H1 (cell line): ENCODE data around the gene SMIM13. TPM values are rescaled to one million over a fixed set of nuclear protein-coding genes. Genes with fewer than 3 reads are reported as not detected.

Source experiments
- CTCF ChIA-PET: fragments of 300-600 bp; sonication (Branson Sonifier 250); formaldehyde crosslinking; loops from one replicate; lab custom pipeline; 2021; ENCODE audit not compliant: partially characterized antibody; lab: Charles Lee
- POLR2A ChIA-PET: fragments of 300-600 bp; sonication (Branson Sonifier 250); formaldehyde crosslinking; loops from one replicate; lab custom pipeline; 2021; ENCODE audit warnings: inconsistent platforms; ENCODE audit not compliant: partially characterized antibody; lab: Charles Lee
- DNase-seq, 2 experiments: peaks; one replicate each; pipeline versions ENCODE4 v3.0.0 to v3.0.0-alpha.2; 2010 to 2022; ENCODE audit warnings: low spot score in 2 of 2, low read depth in 1 of 2, mixed read lengths in 1 of 2
- FAIRE-seq: peaks from 2 replicates; lab custom pipeline; 2011; peaks lifted over from hg19 to GRCh38; lab: Jason Lieb, UNC
- H2AFZ ChIP-seq: 2 replicates; pipeline ENCODE4 v1.8.1; 2012; ENCODE audit warnings: low read length, inconsistent platforms
- H2AK5ac ChIP-seq: 2 replicates; pipeline ENCODE4 v1.6.1; 2013; ENCODE audit warnings: low read depth, low read length
- H2BK120ac ChIP-seq: replicated peaks from 2 replicates; pipeline ENCODE3; 2013; ENCODE audit warnings: low read depth, low read length, inconsistent platforms
- H2BK12ac ChIP-seq: 2 replicates; pipeline ENCODE4 v1.6.1; 2013; ENCODE audit warnings: low read depth, low read length
- H2BK15ac ChIP-seq: 2 replicates; pipeline ENCODE4 v1.6.1; 2013; ENCODE audit warnings: low read length
- H2BK20ac ChIP-seq: 2 replicates; pipeline ENCODE4 v1.6.1; 2013; ENCODE audit warnings: low read length
- H2BK5ac ChIP-seq: 2 replicates; pipeline ENCODE4 v1.6.1; 2013; ENCODE audit warnings: low read depth, low read length
- H3K14ac ChIP-seq: 2 replicates; pipeline ENCODE4 v1.6.1; 2013; ENCODE audit warnings: inconsistent platforms; ENCODE audit not compliant: insufficient read length
- H3K18ac ChIP-seq: 2 replicates; pipeline ENCODE4 v1.6.1; 2013; ENCODE audit warnings: low read length; ENCODE audit errors: extremely low read depth
- H3K23ac ChIP-seq: 2 replicates; pipeline ENCODE4 v1.6.1; 2013; ENCODE audit warnings: inconsistent platforms; ENCODE audit not compliant: insufficient read length
- H3K23me2 ChIP-seq: 2 replicates; pipeline ENCODE4 v1.6.1; 2013; ENCODE audit warnings: low read depth, low read length
- H3K27ac ChIP-seq: 2 replicates; pipeline ENCODE4 v1.6.1; 2011; ENCODE audit warnings: low read depth, low read length, inconsistent platforms
- H3K27me3 ChIP-seq, 4 experiments: replicated peaks in 1 of 4; 1 replicate in 1 of 4; 2 replicates in 3 of 4; pipeline versions ENCODE4 v1.6.1 to v1.8.1; 2011 to 2013; ENCODE audit warnings: low read length in 3 of 4, mild to moderate bottlenecking in 3 of 4, inconsistent platforms in 2 of 4, mixed read lengths in 2 of 4, moderate library complexity in 1 of 4; ENCODE audit not compliant: control insufficient read depth in 3 of 4, insufficient read depth in 3 of 4; ENCODE audit errors: extremely low read depth in 1 of 4
- H3K36me3 ChIP-seq, 4 experiments: 2 replicates each; pipeline versions ENCODE4 v1.6.1 to v1.8.1; 2011 to 2013; ENCODE audit warnings: mild to moderate bottlenecking in 4 of 4, low read length in 3 of 4, moderate library complexity in 2 of 4, control low read depth in 1 of 4, inconsistent platforms in 1 of 4; ENCODE audit not compliant: insufficient read depth in 4 of 4, control insufficient read depth in 2 of 4
- H3K4ac ChIP-seq: replicated peaks from 2 replicates; pipeline ENCODE3; 2013; ENCODE audit warnings: low read length, low read depth, mixed read lengths, inconsistent platforms; ENCODE audit not compliant: insufficient read length
- H3K4me1 ChIP-seq, 4 experiments: replicated peaks in 1 of 4; 1 replicate in 1 of 4; 2 replicates in 3 of 4; pipeline versions ENCODE4 v1.6.1 to v1.8.1; 2011 to 2013; ENCODE audit warnings: low read length in 3 of 4, inconsistent platforms in 2 of 4, mixed read lengths in 1 of 4; ENCODE audit not compliant: insufficient read depth in 4 of 4, control insufficient read depth in 3 of 4
- H3K4me2 ChIP-seq, 2 experiments: 2 replicates each; pipeline versions ENCODE4 v1.6.1 to v1.8.1; 2011 to 2013; ENCODE audit warnings: low read depth in 2 of 2, low read length in 2 of 2, control low read depth in 1 of 2, inconsistent platforms in 1 of 2, mild to moderate bottlenecking in 1 of 2; ENCODE audit not compliant: insufficient read depth in 1 of 2
- H3K4me3 ChIP-seq, 4 experiments: fragments of 200-600, 300-600 bp in 1 of 4; sonication (generic), shearing (Covaris generic), sonication (Bioruptor Twin) in 1 of 4; 2 replicates each; pipeline versions ENCODE4 v1.5.1 to v1.8.1; 2011 to 2016; ENCODE audit warnings: low read length in 4 of 4, low read depth in 3 of 4, control low read depth in 2 of 4, inconsistent platforms in 2 of 4, mild to moderate bottlenecking in 2 of 4, mixed read lengths in 1 of 4, moderate library complexity in 1 of 4; ENCODE audit not compliant: insufficient read depth in 2 of 4; ENCODE audit errors: extremely low read depth in 1 of 4
- H3K56ac ChIP-seq: replicated peaks from 2 replicates; pipeline ENCODE3; 2013; ENCODE audit warnings: low read depth, mild to moderate bottlenecking, mixed read lengths, low read length, inconsistent platforms; ENCODE audit not compliant: insufficient read length
- H3K79me1 ChIP-seq: 2 replicates; pipeline ENCODE4 v1.6.1; 2013; ENCODE audit warnings: low read depth, low read length, control low read depth
- H3K79me2 ChIP-seq, 2 experiments: 2 replicates each; pipeline versions ENCODE4 v1.6.1 to v1.8.1; 2012 to 2013; ENCODE audit warnings: low read length in 2 of 2, mild to moderate bottlenecking in 2 of 2, inconsistent platforms in 1 of 2; ENCODE audit not compliant: insufficient read depth in 2 of 2, control insufficient read depth in 1 of 2
- H3K9ac ChIP-seq, 4 experiments: replicated peaks in 1 of 4; 1 replicate in 1 of 4; 2 replicates in 3 of 4; pipeline versions ENCODE4 v1.6.1 to v1.8.1; 2011 to 2013; ENCODE audit warnings: low read depth in 3 of 4, low read length in 3 of 4, control low read depth in 2 of 4, mild to moderate bottlenecking in 2 of 4, moderate library complexity in 2 of 4, inconsistent platforms in 1 of 4; ENCODE audit errors: extremely low read depth in 1 of 4
- H3K9me3 ChIP-seq, 2 experiments: 2 replicates each; pipeline versions ENCODE4 v1.6.1 to v1.8.1; 2012 to 2013; ENCODE audit warnings: mild to moderate bottlenecking in 2 of 2, moderate library complexity in 2 of 2, control low read depth in 1 of 2, inconsistent platforms in 1 of 2, low read depth in 1 of 2, low read length in 1 of 2, mixed read lengths in 1 of 2; ENCODE audit not compliant: insufficient read depth in 2 of 2
- H4K20me1 ChIP-seq, 2 experiments: replicated peaks in 1 of 2; 2 replicates each; pipeline versions ENCODE3 to v1.8.1; 2011 to 2013; ENCODE audit warnings: inconsistent platforms in 2 of 2, low read length in 2 of 2, mild to moderate bottlenecking in 1 of 2; ENCODE audit not compliant: insufficient read depth in 2 of 2, control insufficient read depth in 1 of 2
- H4K5ac ChIP-seq: 2 replicates; pipeline ENCODE4 v1.6.1; 2013; ENCODE audit warnings: low read length, low read depth, mixed read lengths, inconsistent platforms; ENCODE audit not compliant: insufficient read length
- H4K8ac ChIP-seq: 2 replicates; pipeline ENCODE4 v1.8.0; 2013; ENCODE audit warnings: mild to moderate bottlenecking, moderate library complexity, low read length, inconsistent platforms; ENCODE audit not compliant: insufficient read depth; ENCODE audit errors: extremely low read depth
- H4K91ac ChIP-seq: replicated peaks from 2 replicates; pipeline ENCODE3; 2013; ENCODE audit warnings: low read length, mixed read lengths, inconsistent platforms; ENCODE audit not compliant: insufficient read length
- CBX5 ChIP-seq: fragments of 300-800, 300-1000 bp; sonication (generic); IDR thresholded peaks from 2 replicates; pipeline ENCODE4 v1.7.1; 2016; ENCODE audit warnings: antibody characterized with exemption, low read length, low read depth
- CHD2 ChIP-seq: IDR thresholded peaks from 2 replicates; pipeline ENCODE4 v1.6.1; 2012; ENCODE audit warnings: low read length, improper control_type of control experiment
- CTBP2 ChIP-seq: IDR thresholded peaks from 2 replicates; pipeline ENCODE4 v1.7.0; 2011; ENCODE audit warnings: borderline replicate concordance, mild to moderate bottlenecking, moderate library complexity, mixed read lengths, low read length; ENCODE audit not compliant: insufficient read depth, insufficient read length
- HDAC6 ChIP-seq: IDR thresholded peaks from one replicate; pipeline ENCODE4 v1.7.1; 2012; ENCODE audit warnings: low read depth, mild to moderate bottlenecking, inconsistent platforms, low read length, moderate library complexity
- JUND ChIP-seq: IDR thresholded peaks from 2 replicates; pipeline ENCODE4 v1.6.1; 2011; ENCODE audit warnings: mild to moderate bottlenecking, improper control_type of control experiment, low read length
- PHF8 ChIP-seq: fragments of 200-600 bp; sonication (generic); conservative IDR thresholded peaks from 2 replicates; pipeline ENCODE4 v1.7.1; 2012; ENCODE audit warnings: low read depth, mild to moderate bottlenecking, inconsistent platforms, low read length, moderate library complexity
- POLR2A ChIP-seq, 2 experiments: IDR thresholded peaks; 1 replicate in 1 of 2; 2 replicates in 1 of 2; pipeline ENCODE4 v1.6.1; 2011; ENCODE audit warnings: low read depth in 2 of 2, low read length in 2 of 2, mild to moderate bottlenecking in 2 of 2; ENCODE audit errors: control extremely low read depth in 1 of 2
- POLR2AphosphoS5 ChIP-seq: IDR thresholded peaks from 2 replicates; pipeline ENCODE4 v1.6.1; 2011; ENCODE audit warnings: low read depth, low read length
- SAP30 ChIP-seq: fragments of 300-600 bp; sonication (generic); IDR thresholded peaks from 2 replicates; pipeline ENCODE4 v1.7.1; 2012; ENCODE audit warnings: low read length, moderate library complexity, mild to moderate bottlenecking, inconsistent platforms; ENCODE audit not compliant: insufficient read depth, insufficient replicate concordance
- SIN3A ChIP-seq, 2 experiments: IDR thresholded peaks in 1 of 2; conservative IDR thresholded peaks in 1 of 2; 2 replicates each; pipeline ENCODE4 v1.6.1; 2011 to 2012; ENCODE audit warnings: low read length in 2 of 2, improper control_type of control experiment in 1 of 2, low read depth in 1 of 2, mild to moderate bottlenecking in 1 of 2
- SIRT6 ChIP-seq: IDR thresholded peaks from one replicate; pipeline ENCODE4 v1.7.1; 2012; ENCODE audit warnings: low read length, inconsistent platforms
- SIX5 ChIP-seq: IDR thresholded peaks from 2 replicates; pipeline ENCODE4 v1.6.1; 2011; ENCODE audit warnings: mild to moderate bottlenecking, low read depth, low read length
- SP2 ChIP-seq: IDR thresholded peaks from 2 replicates; pipeline ENCODE4 v1.6.1; 2012; ENCODE audit warnings: mild to moderate bottlenecking, low read length, inconsistent platforms
- SP4 ChIP-seq: IDR thresholded peaks from 2 replicates; pipeline ENCODE4 v1.6.1; 2012; ENCODE audit warnings: low read length, inconsistent platforms
- YY1 ChIP-seq: IDR thresholded peaks from 2 replicates; pipeline ENCODE4 v1.6.1; 2011; ENCODE audit warnings: low read depth, mild to moderate bottlenecking, low read length
- WGBS, 2 experiments: shearing (Covaris generic) in 1 of 2; methylation state at CpG; one replicate each; pipeline versions ENCODE4 v1.1.6 to v1.1.7; 2013 to 2015; ENCODE audit warnings: low lambda C conversion rate in 2 of 2, mixed read lengths in 2 of 2, inconsistent platforms in 1 of 2, low coverage in 1 of 2, missing lambda C conversion rate in 1 of 2; ENCODE audit not compliant: insufficient replicate concordance in 2 of 2, insufficient coverage in 1 of 2, insufficient read length in 1 of 2; ENCODE audit errors: extremely low coverage in 1 of 2, missing lambda C conversion rate in 1 of 2; 5-methylcytosine and 5-hydroxymethylcytosine counted together
- polyA plus RNA-seq, 7 experiments: library from polyadenylated mRNA; depleted of rRNA in 3 of 7; stranded (reverse) in 5 of 7; unstranded in 2 of 7; fragments of >200 nt in 5 of 7; fragments of 200-250 nt in 2 of 7; gene quantifications; 1 replicate in 5 of 7; 2 replicates in 1 of 7; 4 replicates in 1 of 7; pipeline versions ENCODE4 v1.2.1 to v1.2.3, GENCODE V29; 2011 to 2013; ENCODE audit warnings: missing spikeins in 2 of 7, mixed read lengths in 2 of 7
- total RNA-seq: library from RNA; stranded (reverse); fragmentation: NEBNext Ultra II Directional; extraction: Animal tissue kit (Norgen Biotek cat#: 25700); gene quantifications from 2 replicates; pipeline ENCODE4 v1.2.1, GENCODE V29; 2021

The SMIM13 gene
- total and polyA plus RNA-seq, 2 of the 8 experiments (the other 6 are each of a cell fraction or from before 2014, with no cell fraction given), result 1.7 to 10.6 TPM

DNA sequence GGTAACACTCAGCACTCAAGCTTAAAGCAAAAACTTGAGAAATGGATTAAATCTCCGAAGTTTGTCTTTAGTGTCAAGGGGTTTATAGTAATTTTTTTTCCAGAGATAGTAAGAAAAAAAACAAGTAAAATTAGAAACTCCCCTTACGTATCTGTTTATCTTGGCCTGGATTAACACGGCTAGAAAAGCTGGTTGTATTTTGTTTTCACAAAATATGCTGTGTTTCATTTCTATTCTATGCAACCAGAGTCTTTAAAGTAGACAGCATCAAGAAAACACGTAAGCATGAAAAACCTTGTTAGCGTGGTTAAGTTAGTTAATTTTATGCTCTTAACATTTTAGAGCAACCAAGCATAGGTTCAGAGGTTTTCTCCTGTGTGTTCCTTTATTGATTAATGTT is 39.6 kb downstream of the SMIM13 start:
- H3K14ac ChIP-seq, result no peak overlapping the region
- H2BK12ac ChIP-seq, result no peak overlapping the region
- H3K79me2 ChIP-seq, result peaks cover 0 to 13% of the 10 kb centered on the region in 2 experiments; a peak in 1 of 4 replicates
- no peak for TF ChIP-seq SAP30
- TF ChIP-seq JUND, result no peak
- TF ChIP-seq HDAC6, result no peak
- no peak for TF ChIP-seq SIN3A (conservative IDR thresholded peaks at IDR 0.05 in 1 of 2, IDR thresholded peaks at IDR 0.05 in 1 of 2; ENCODE audit: low read depth in 1 of 2, low read length in 2 of 2)
- TF ChIP-seq SP2, result no peak
- TF ChIP-seq POLR2AphosphoS5, result no peak
- no peak for TF ChIP-seq CBX5
- no peak for TF ChIP-seq SIX5
- TF ChIP-seq SP4, result no peak
- no peak for TF ChIP-seq SIRT6
- no peak for TF ChIP-seq YY1
- TF ChIP-seq CTBP2, result no peak
- no peak for TF ChIP-seq POLR2A (IDR thresholded peaks at IDR 0.05; ENCODE audit: control extremely low read depth in 1 of 2, low read depth in 2 of 2, low read length in 2 of 2)
- TF ChIP-seq CHD2, result no peak
- TF ChIP-seq PHF8, result no peak
- no peak overlapping the region for H4K8ac ChIP-seq
- no peak overlapping the region for H3K9ac ChIP-seq
- no peak overlapping the region for H4K5ac ChIP-seq
- ChIA-PET CTCF (interaction anchor here (0.6 to 1.5 kb wide), 2 partner anchors 345 to 363 kb away, joined by 3 read pairs; no protein-coding TSS in a partner anchor), POLR2A (no interaction called here)
- peaks cover 0 to 13% (median 4%) of the 10 kb centered on the region in 4 experiments; a peak in 6 of 8 replicates for H3K36me3 ChIP-seq
- no peak overlapping the region for H3K4me2 ChIP-seq
- no peak overlapping the region for H2BK20ac ChIP-seq
- FAIRE-seq (no peak), DNase-seq (no peak)
- no peak overlapping the region for H2BK15ac ChIP-seq
- H3K18ac ChIP-seq, result no peak overlapping the region
- H3K27me3 ChIP-seq, result no peaks in the 10 kb centered on the region
- H2AFZ ChIP-seq, result no peak overlapping the region
- H3K79me1 ChIP-seq, result peaks cover 5% of the 10 kb centered on the region
- no peak overlapping the region for H2AK5ac ChIP-seq
- no peaks in the 10 kb centered on the region for H3K9me3 ChIP-seq
- H3K4me3 ChIP-seq, result no peak overlapping the region
- no peak overlapping the region for H2BK120ac ChIP-seq
- no peak overlapping the region for H4K91ac ChIP-seq
- H3K23me2 ChIP-seq, result no peaks in the 10 kb centered on the region
- WGBS, 2 experiments, result 93% methylated on average over 5 of the region's 5 CpGs; no CpG with 5 or more reads in 1 of the 2 experiments
- no peak overlapping the region for H3K23ac ChIP-seq
- H3K4ac ChIP-seq, result no peak overlapping the region
- H3K56ac ChIP-seq, result no peak overlapping the region
- H2BK5ac ChIP-seq, result no peak overlapping the region
- H4K20me1 ChIP-seq, result peaks cover 2% of the 10 kb centered on the region in 2 experiments
- peaks cover 0 to 2% (median 1%) of the 10 kb centered on the region in 4 experiments; a peak in 4 of 7 replicates for H3K4me1 ChIP-seq
- no peak overlapping the region for H3K27ac ChIP-seq
